GM19043 (cell line): ENCODE results near the gene PEAK3.

Experiments used
- ATAC-seq: cut with Tn5 transposase; IDR thresholded peaks from one replicate; pipeline ENCODE4 v1.9.1; 2021; ENCODE audit warnings: low read depth; ENCODE audit not compliant: unreplicated experiment

The PEAK3 gene

GRCh38 chr19:2282062-2282861, at the start of gene PEAK3:
TSS of gene PEAK3 (minus strand) at chr19:2282175. CDS start at chr19:2280931, 1,244 bp downstream.
- no peak for ATAC-seq

DNA sequence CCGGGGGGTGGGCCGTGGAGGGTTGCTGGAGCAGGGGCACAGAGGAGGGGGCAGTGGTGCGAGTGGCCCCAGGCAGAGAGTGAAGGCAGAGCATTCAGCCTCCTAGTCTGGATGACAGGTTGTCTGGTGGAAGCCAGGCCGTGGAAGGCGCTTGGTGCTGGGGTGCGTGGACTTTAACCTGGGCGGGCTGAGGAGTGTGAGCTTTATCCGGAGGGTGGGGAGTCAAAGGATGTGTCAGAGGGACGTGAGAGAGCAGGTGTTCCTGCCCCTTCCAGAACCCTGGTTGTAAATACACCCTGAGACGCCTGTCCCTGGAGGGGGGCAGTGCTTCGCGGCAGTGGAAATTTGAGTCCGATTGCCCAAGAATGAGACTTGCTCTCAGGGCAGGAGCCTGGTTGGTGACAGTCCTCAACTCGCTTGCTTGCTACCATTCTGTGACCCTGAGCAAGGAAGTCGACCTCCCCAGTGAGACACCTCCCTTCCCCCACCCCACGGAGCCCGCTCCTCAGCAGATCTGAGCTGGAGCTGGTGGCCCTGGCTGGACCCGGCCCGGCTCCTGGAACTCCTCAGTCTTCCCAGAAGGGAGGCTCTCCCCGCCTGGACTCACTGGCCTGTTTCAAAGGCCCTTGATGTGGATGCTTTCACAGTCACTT, 48.8 kb upstream of the PEAK3 start:
- ATAC-seq, result no peak

- ATAC-seq, result no peak
Measured at GRCh38 chr19:2330255-2330631, 48.3 kb upstream of the PEAK3 start.

- no peak for ATAC-seq
Measured at GRCh38 chr19:2329501-2329916, 47.5 kb upstream of the PEAK3 start.

- ATAC-seq, result no peak
Measured at GRCh38 chr19:2329149-2329478, 47.1 kb upstream of the PEAK3 start.

- no peak for ATAC-seq
Measured at GRCh38 chr19:2328401-2329148, 46.6 kb upstream of the PEAK3 start, which contains the start of the genes LSM7 and SPPL2B. TSS of gene LSM7 (minus strand) at chr19:2328586. CDS start at chr19:2328566, 20 bp downstream. TSS of gene SPPL2B (plus strand) at chr19:2328684. CDS start at chr19:2328710, 26 bp downstream.

- no peak for ATAC-seq
Measured at GRCh38 chr19:2327773-2328400, 45.9 kb upstream of the PEAK3 start.

DNA sequence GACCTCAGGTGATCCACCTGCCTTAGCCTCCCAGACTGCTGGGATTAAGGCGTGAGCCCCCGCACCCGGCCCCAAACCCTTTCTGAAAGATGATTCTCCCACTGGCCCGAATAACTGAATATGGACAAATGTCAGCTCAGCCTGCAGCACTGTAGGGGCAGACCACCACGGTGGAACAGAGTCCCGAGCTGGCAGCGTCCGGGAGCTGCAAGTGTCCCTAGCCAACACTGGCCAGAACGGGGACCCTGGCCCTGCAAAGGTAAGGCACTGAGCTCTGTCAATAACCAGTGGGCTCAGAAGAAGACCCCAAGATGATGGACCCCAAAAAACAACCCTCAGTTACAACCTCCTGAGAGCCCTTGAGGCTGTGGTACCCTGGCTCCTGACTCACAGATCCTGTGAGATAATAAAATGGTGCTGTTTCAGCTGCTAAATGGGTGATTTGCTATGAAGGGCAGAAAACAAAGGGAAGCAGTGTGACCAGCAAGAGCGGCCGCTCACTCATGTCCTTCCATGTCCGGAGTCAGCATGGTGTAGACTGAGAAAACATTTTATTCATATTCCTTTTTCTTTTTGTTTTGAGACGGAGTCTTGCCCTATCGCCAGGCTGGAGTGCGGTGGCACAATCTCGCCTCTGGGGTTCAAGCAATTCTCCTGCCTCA, 44.9 kb upstream of the PEAK3 start:
- no peak for ATAC-seq

DNA sequence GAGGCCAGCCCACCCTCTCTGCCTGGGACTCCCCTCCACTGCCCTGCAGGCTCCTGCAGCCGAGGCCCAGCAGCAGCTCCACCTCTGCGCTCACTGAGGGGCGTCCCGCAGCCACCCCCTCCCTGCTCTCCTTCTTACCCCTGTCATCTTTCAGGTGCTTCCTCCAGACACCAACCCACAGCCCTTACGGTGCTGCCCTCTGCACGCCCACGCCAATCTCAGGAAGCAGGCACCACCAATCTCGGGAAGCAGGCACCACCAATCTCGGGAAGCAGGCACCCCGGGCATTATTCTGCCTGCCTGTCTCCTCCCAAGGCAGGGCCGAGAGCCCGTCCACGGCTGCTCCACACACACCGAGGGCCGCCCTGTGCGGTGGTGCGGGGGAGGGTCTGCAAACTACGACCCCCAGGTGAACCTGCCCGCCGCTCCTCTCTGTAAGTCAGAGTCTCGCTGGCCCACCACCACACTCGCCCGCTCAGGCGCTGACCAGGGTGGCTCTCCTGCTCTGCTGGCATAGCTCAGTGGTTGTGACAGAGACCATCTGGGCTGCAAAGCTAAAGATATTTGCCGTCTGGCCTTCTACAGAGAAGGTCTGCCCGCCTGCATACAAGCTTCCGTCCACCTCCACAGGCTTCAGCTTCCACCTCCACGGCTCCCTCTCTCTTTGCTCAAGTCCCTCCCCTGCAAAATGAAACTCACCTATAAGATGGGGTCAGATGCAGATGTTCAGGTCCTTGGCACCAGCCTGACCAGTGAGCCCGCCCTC, 43.5 kb upstream of the PEAK3 start:
- ATAC-seq, result no peak

- no peak for ATAC-seq
Measured at GRCh38 chr19:2324220-2324948, 42.4 kb upstream of the PEAK3 start.

- no peak for ATAC-seq
Measured at GRCh38 chr19:2323707-2324106, 41.7 kb upstream of the PEAK3 start.

DNA sequence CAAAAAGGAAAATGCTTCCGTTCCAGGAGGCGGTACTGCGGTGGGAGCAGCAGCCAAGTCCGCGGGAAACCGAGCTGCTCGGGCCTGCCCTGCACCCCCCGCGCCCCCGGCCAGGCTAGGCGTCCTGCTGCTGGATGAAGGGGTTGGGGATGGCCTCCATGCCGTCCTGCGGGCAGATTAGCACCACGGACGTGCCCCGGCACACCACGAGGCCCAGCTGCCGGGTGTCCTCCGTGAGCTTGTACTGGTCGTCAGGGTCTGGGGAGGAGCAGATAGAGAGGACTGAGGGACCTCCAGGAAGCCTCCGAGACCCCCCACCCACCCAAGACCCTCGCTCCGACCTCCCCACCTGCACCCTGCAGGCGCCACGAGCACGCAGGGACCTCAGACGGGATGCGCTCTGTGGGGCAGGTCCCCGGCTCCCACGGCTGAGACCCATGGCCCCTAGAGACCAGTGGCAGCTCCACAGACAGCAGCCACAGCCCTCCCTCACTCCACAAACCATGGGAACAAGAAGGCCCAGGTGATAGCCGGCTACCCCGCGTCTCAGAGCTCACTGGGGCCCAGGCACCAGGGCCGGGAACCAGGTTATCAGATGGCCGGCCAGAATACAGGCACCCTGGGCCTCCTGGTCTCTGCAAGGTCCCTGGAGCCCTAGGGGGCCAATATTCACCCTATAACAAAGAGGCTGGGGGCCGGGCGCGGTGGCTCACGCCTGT, 39.7 kb upstream of the PEAK3 start:
- no peak for ATAC-seq

DNA sequence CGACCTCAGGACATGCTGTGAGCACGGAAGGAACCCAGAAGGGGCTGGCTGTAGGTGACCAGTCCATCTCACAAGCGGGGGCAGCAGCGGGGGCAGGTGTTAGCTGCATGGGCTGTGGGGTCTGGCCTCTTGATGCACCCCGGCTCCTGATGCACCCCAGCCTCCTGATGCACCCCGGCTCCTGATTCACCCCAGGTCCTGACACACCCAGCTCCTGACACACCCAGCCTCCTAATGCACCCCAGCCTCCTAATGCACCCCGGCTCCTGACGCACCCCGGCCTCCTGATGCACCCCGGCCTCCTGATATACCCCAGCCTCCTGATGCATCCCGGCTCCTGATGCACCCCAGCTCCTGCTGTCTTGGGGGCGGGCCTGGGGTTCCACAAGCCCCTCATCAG, 39.0 kb upstream of the PEAK3 start:
- no peak for ATAC-seq

GRCh38 chr19:2320049-2320448, 38.1 kb upstream of the PEAK3 start:
- no peak for ATAC-seq

- ATAC-seq, result no peak
Measured at GRCh38 chr19:2319551-2319950, 37.6 kb upstream of the PEAK3 start.

- ATAC-seq, result no peak
Measured at GRCh38 chr19:2318923-2319322, 36.9 kb upstream of the PEAK3 start.

DNA sequence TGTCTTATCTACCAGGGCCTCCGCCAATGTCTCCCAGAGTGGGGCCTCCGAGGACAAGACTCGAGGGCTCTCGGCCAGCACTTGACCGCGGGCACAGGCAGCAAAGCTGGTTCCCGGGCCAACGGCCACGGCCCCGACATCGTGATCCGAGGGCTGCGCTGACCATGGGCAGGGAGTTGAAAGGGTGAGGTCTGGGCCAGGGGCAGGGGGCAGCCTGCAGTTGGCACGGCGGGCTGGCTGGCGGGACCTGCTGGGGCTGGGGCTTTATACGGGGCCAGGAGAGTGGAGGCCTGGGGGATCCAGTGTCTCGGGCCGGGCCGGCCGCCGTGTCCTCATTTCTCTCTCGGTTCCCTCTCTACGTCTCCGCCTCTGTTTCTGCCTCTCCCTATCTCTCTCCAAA, 35.8 kb upstream of the PEAK3 start:
- ATAC-seq, result no peak

DNA sequence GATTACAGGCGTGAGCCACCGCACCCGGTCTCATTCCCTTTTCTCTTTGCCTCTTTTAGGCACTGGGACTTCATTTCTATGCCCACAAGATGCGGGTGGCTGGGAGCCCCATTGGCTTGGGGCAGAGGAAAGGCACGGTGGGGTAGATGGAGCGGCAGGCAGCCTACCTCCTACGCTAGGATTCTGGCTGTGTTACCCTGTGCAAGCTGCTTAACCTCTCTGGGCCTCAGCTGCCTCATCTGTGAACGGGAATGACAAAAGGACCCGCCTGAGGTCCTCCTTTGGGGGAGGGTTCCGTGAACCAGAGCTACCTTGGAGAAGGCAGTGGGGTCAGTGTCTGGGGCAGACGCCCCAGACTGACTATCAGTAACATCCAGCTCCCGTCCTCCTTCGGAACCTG, 35.3 kb upstream of the PEAK3 start:
- ATAC-seq, result no peak
